ENCODE measurements around the gene PYGO2.
"Not testable (repeated sequence)": the region's sequence is repeated elsewhere in the genome, so short reads cannot be mapped to it uniquely, and the experiment has no call there.

Gene PYGO2

DNA sequence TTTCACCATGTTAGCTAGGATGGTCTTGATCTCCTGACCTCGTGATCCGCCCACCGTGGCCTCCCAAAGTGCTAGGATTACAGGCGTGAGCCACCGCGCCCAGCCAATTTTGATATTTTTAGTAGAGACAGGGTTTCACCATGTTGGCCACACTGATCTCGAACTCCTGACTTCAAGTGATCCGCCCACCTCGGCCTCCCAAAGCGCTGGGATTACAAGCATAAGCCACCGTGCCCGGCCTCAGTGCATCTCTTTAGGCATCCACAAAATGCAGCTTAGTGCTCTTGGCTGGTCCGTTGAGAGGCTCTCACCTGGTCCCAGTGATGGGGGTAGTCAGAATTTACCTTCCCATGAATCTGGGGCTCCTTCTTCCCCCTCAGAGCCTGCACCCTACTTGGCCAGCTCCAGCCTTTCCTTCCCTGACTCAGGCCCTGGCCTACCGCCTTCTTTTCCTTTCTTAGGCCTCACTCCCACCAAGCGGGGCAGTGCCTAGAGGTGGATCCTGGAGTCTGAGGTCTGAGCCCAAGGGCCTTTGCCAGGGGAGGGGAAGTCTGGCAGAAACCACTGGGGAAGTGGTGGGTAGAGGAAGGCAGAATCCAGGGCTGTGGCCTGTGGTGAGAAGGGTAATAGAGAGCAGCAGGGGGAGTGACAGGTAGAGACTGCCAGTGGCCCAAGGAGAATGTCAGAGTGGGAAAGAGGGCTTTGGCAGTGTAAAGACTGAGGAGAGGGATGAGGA is 35.6 kb upstream of the PYGO2 start:
- Histone ChIP-seq H3K79me2 (no peaks in the 10 kb centered on the region), H3K4me3 (ENCODE audit: low read depth, low read length) (no peak overlapping the region), H3K4me2 (ENCODE audit: low read length) (no peak overlapping the region), H3K9ac (no peak overlapping the region), H2AFZ (no peak overlapping the region), H3K36me3 (ENCODE audit: control insufficient read depth, insufficient read depth, low read length) (no peaks in the 10 kb centered on the region), H3K27ac (no peak overlapping the region), H3K9me3 (ENCODE audit: control insufficient read depth, low read length) (no peaks in the 10 kb centered on the region), H3K27me3 (ENCODE audit: control insufficient read depth, insufficient read depth, low read length) (no peaks in the 10 kb centered on the region), H3K4me1 (no peaks in the 10 kb centered on the region)
- TF ChIP-seq, protein P1, sequence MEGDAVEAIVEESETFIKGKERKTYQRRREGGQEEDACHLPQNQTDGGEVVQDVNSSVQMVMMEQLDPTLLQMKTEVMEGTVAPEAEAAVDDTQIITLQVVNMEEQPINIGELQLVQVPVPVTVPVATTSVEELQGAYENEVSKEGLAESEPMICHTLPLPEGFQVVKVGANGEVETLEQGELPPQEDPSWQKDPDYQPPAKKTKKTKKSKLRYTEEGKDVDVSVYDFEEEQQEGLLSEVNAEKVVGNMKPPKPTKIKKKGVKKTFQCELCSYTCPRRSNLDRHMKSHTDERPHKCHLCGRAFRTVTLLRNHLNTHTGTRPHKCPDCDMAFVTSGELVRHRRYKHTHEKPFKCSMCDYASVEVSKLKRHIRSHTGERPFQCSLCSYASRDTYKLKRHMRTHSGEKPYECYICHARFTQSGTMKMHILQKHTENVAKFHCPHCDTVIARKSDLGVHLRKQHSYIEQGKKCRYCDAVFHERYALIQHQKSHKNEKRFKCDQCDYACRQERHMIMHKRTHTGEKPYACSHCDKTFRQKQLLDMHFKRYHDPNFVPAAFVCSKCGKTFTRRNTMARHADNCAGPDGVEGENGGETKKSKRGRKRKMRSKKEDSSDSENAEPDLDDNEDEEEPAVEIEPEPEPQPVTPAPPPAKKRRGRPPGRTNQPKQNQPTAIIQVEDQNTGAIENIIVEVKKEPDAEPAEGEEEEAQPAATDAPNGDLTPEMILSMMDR (IDR thresholded peaks at IDR 0.05), result no peak

DNA sequence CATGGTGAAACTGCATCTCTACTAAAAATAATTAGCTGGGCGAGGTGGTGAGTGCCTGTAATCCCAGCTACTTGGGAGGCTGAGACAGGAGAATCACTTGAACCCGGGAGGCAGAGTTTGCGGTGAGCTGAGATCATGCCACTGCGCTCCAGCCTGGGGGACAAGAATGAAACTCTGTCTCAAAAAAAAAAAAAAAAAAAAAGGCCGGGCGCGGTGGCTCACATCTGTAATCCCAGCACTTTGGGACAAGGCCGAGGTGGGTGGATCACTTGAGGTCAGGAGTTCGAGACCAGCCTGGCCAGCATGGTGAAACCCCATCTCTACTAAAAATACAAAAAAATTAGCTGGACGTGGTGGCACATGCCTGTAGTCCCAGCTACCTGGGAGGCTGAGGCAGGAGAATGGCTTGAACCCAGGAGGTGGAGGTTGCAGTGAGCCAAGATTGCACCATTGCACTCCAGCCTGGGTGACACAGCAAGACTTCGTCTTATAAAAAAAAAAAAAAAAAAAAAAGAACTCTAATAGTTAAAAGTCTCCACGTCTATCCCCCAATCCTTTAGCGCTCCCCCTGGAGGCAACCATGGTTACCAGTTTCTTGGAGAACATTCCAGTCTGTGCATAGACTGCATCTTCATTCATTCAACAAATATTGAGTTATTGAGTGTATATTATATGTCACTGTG is 33.9 kb upstream of the PYGO2 start:
- not testable (repeated sequence) for H3K9ac ChIP-seq; H3K27me3 ChIP-seq (ENCODE audit: control insufficient read depth, insufficient read depth, low read length); H3K9me3 ChIP-seq (ENCODE audit: control insufficient read depth, low read length); H3K4me2 ChIP-seq (ENCODE audit: low read length); H2AFZ ChIP-seq; H3K79me2 ChIP-seq; H3K36me3 ChIP-seq (ENCODE audit: control insufficient read depth, insufficient read depth, low read length); H3K4me1 ChIP-seq; H3K4me3 ChIP-seq (ENCODE audit: low read depth, low read length); H3K27ac ChIP-seq
- TF ChIP-seq, protein P1 (IDR thresholded peaks at IDR 0.05), result peak; percentile 26

DNA sequence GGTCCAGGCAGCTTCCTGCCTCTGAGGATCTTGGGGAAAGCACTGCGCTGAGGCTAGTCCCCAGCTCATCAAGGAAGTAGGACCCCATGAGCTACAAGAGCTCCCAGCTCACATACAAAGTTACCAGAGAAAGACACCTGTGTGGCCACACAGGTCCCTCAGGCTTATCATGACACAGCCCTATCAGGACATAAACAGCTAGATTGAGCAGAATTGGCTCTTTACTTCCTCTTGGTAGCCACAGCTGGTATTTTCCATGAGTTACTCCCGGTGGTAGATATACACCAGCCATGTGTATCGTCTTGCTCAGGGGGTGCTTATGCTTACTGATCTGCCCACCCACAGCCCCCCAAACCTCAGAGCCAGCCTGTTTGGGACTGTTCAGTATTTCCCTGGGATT is 33.0 kb upstream of the PYGO2 start:
- Histone ChIP-seq H3K79me2 (no peaks in the 10 kb centered on the region), H3K4me2 (ENCODE audit: low read length) (no peak overlapping the region), H3K9me3 (ENCODE audit: control insufficient read depth, low read length) (no peaks in the 10 kb centered on the region), H2AFZ (no peak overlapping the region), H3K4me1 (no peaks in the 10 kb centered on the region), H3K27ac (no peak overlapping the region), H3K27me3 (ENCODE audit: control insufficient read depth, insufficient read depth, low read length) (no peaks in the 10 kb centered on the region), H3K9ac (no peak overlapping the region), H3K4me3 (ENCODE audit: low read depth, low read length) (no peak overlapping the region), H3K36me3 (ENCODE audit: control insufficient read depth, insufficient read depth, low read length) (no peaks in the 10 kb centered on the region)
- TF ChIP-seq, protein P1 (IDR thresholded peaks at IDR 0.05), result no peak

DNA sequence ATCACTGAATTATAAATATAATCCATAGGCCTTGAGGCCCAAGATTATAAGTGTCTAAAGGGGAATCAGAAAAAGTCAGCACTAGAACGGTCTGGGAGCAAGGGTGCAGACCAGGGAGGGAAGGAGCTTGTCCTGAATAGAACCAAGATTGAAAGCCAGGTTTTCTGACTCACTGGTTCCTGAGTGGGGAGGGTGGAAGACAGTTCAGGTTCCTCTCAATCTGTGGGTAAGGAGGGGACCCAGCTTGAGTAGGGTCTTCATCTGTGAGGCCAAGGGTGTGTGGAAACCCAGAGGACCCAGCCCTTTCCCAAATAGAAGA is 32.6 kb upstream of the PYGO2 start:
- no peaks in the 10 kb centered on the region for H3K9me3 ChIP-seq (ENCODE audit: control insufficient read depth, low read length)
- H2AFZ ChIP-seq, result no peak overlapping the region
- H3K4me3 ChIP-seq (ENCODE audit: low read depth, low read length), result no peak overlapping the region
- H3K4me1 ChIP-seq, result no peaks in the 10 kb centered on the region
- H3K79me2 ChIP-seq, result no peaks in the 10 kb centered on the region
- TF ChIP-seq, protein P1 (IDR thresholded peaks at IDR 0.05), result no peak
- no peaks in the 10 kb centered on the region for H3K36me3 ChIP-seq (ENCODE audit: control insufficient read depth, insufficient read depth, low read length)
- H3K27me3 ChIP-seq (ENCODE audit: control insufficient read depth, insufficient read depth, low read length), result no peaks in the 10 kb centered on the region
- H3K9ac ChIP-seq, result no peak overlapping the region
- H3K4me2 ChIP-seq (ENCODE audit: low read length), result no peak overlapping the region
- H3K27ac ChIP-seq, result no peak overlapping the region

Measured in parathyroid adenoma (tissue), 2 donors.